Panc1 (cell line): Measurements from ENCODE around the gene MRPL38.

Experiments
- POLR2AphosphoS5 ChIP-seq: IDR thresholded peaks from 2 replicates; pipeline ENCODE4 v1.6.1; 2012; ENCODE audit warnings: mild to moderate bottlenecking, low read depth, low read length, moderate library complexity
- REST ChIP-seq, 2 experiments: IDR thresholded peaks; 2 replicates each; pipeline ENCODE4 v1.6.1; 2011 to 2012; ENCODE audit warnings: low read depth in 2 of 2, control low read depth in 1 of 2, low read length in 1 of 2, mild to moderate bottlenecking in 1 of 2, moderate library complexity in 1 of 2; ENCODE audit not compliant: insufficient read depth in 1 of 2
- SIN3A ChIP-seq: IDR thresholded peaks from 2 replicates; pipeline ENCODE4 v1.6.1; 2012; ENCODE audit warnings: low read depth, mild to moderate bottlenecking, low read length, moderate library complexity, borderline replicate concordance; ENCODE audit not compliant: insufficient read depth
- TCF7L2 ChIP-seq: IDR thresholded peaks from 2 replicates; pipeline ENCODE4 v1.6.1; 2011; ENCODE audit warnings: mild to moderate bottlenecking, low read depth, low read length, inconsistent platforms
- TF ChIP-seq, protein P1 (sequence below): fragments of 450-650 bp; IDR thresholded peaks from 2 replicates; pipeline ENCODE4 v1.5.1; 2017; ENCODE audit warnings: mild to moderate bottlenecking

DNA sequence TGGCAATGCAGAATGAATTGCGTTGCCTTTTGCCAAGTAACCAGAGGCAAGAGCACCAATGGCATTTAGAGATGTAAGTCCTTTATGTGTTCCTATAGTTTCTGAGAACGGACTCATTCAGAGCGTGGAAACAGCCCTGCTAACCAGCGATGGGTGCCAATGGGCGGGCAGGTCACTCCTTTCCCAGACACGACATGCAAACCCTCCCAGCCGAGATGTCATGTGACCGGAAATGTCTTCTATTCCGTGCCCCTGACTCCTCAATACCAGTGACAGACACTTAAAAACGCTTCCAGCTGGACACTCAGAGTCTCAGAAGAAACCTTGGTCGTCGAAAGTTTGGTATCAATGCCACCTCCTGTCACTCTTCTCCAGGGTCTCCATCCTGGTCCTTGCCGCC, 33.0 kb upstream of the MRPL38 start:
- TF ChIP-seq, protein P1, sequence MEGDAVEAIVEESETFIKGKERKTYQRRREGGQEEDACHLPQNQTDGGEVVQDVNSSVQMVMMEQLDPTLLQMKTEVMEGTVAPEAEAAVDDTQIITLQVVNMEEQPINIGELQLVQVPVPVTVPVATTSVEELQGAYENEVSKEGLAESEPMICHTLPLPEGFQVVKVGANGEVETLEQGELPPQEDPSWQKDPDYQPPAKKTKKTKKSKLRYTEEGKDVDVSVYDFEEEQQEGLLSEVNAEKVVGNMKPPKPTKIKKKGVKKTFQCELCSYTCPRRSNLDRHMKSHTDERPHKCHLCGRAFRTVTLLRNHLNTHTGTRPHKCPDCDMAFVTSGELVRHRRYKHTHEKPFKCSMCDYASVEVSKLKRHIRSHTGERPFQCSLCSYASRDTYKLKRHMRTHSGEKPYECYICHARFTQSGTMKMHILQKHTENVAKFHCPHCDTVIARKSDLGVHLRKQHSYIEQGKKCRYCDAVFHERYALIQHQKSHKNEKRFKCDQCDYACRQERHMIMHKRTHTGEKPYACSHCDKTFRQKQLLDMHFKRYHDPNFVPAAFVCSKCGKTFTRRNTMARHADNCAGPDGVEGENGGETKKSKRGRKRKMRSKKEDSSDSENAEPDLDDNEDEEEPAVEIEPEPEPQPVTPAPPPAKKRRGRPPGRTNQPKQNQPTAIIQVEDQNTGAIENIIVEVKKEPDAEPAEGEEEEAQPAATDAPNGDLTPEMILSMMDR = no peak
- TF ChIP-seq SIN3A = no peak
- TF ChIP-seq POLR2AphosphoS5 = no peak
- TF ChIP-seq TCF7L2 = no peak
- TF ChIP-seq REST (IDR thresholded peaks at IDR 0.05; ENCODE audit: insufficient read depth in 1 of 2, low read depth in 2 of 2, low read length in 1 of 2) = no peak
